Medulla oblongata (tissue), 1 donor: ENCODE results near the gene TMEM209.
"Not testable (repeated sequence)": the region's sequence is repeated elsewhere in the genome, so short reads cannot be mapped to it uniquely, and the experiment has no call there.

ENCODE experiments used
- DNase-seq: peaks from one replicate; pipeline ENCODE4 v3.0.0-alpha.2; 2015; ENCODE audit errors: extremely low spot score

TMEM209 gene

DNA sequence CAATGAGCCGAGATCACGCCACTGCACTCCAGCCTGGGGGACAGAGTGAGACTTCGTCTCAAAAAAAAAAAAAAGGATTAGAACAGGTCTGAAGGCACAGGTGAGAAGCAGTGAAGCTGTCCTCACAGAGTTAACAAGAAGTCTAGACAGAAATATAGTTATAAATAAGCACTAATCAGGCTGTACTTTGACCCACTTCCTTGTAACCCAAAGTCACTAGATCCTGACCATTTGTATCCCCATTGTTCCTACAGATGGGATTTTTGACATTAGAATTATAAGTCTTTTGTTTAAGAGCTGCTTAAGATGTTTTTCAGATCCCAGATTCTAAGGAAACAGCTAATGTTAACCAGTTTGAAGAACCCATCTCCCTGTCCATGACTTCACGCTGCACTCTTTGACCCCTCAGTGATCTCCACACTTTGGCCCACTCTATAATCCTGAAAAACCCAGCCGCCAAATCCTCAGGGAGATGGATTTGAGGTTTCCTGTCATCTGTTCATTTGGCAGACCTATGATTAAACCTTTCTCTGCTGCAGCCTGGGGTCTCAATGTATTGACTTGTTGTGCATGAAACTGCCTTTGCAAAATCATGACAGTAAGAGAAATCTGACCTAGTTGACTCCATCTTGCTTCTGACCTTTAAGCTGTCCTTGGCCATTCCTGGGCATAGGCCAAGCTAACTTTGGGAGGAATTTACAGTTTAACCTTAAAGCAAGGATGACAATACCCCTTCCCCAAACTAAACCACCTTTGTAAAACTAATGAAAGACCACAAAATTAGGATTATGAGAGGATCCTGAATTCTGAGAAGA, 13.8 kb upstream of the TMEM209 start:
- no peak for DNase-seq

DNA sequence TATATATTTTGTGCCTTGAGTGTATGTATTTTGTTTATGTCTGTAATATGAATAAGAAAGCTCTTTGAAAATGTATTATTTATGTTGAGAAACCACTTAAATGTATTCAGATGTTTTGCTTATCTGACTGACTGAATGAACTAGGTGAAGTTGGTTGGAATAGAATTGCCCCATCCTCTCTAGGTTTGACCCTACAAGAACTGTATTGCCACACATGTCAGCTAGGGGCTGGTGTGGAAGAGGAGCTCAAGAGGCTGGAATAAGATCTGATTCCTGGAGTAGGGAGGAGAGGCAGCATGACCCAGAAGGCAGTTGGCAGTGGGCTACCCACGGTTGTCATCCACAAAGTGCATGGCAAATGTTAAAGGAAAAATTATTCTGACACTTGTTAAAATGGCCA, 11.5 kb upstream of the TMEM209 start:
- no peak for DNase-seq

DNA sequence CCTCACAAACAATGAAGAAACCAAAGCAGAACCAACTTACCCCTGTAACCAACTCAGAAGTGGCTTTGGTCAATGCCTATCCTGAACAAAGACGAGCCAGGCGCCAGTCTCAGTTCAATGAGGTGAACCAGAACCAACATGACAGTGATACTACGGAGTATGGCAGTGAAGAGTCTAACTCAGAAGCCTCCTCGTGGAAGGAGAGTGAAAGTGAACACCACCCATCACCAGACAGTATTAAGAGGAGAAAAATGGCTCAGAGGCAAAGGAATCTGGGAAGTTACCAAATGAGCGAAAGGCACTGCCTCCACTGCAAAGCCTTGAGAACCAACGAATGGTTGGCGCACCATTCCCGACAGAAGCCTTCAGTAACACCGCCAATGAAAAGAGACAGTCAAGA, 10.8 kb upstream of the TMEM209 start:
- no peak for DNase-seq

DNA sequence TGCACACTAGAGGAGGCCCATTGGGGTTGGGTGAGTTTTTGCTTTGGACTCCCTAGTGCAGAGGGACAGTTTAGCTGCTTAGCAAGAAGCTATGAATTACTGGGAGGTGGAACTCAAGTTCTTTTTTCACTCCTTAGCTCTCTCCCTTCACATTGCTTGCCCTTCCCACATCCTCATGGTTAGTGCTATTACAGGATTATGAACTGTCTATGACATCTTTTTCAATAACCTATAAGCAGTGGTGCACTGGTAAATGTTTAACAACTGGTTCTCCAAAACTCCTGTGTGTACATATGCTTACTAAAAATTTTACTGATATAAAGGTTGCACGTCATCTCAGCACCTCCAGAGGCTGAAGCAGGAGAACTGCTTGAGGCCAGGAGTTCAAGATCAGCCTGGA, 8.6 kb upstream of the TMEM209 start:
- no peak for DNase-seq

DNA sequence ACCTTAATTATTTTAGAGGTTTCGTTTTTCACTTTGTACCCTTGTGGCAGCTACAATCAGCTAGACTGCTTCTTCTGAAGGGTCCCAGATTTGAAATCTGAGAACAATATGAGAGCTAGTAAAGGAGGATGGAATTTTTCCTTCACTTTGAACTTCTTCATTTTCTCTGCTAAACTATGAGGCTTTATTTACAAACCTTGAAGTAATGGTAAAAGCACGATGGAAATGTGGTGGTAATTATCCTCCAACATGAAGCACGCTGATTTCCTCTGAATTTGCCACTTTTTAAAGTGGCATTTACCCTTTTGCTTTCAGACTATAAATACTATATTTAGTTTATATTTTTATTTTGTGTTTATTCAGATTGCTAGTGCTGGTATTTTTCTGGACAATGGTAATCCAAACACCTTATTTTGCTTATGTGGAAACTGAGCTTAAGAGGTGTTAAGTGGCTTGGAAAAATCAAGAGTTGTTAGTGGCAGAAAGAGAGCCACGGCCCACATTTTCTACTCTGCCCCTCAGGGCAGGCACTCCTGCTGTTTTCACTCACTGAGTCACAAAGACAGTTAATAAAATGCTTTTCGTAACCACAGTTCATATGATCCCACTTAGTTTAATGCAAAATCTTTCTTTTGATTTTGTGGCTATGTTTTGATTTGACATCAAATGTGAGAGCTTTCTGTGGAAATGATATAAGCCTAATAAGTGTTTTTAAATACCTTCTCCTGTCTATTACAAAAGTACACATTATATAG, 5.2 kb upstream of the TMEM209 start:
- DNase-seq: no peak

DNA sequence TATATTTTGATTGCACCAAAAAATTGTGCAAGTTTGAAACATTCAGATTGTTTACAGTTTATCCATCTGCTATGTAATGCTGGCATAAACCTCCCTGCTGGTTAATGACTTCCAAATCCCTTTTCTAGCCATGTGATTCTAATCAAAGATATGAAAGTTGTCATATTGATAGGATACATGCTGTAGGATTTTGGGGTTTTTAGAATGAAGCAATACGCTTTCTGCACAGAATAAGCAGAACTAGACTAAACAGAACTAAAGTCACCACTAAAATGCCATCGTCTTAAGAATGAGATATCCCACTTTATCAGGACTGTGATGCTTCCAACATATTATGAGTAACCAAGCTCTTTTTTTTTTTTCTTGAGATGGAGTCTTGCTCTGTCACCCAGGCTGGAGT, 3.3 kb upstream of the TMEM209 start:
- DNase-seq: no peak

DNA sequence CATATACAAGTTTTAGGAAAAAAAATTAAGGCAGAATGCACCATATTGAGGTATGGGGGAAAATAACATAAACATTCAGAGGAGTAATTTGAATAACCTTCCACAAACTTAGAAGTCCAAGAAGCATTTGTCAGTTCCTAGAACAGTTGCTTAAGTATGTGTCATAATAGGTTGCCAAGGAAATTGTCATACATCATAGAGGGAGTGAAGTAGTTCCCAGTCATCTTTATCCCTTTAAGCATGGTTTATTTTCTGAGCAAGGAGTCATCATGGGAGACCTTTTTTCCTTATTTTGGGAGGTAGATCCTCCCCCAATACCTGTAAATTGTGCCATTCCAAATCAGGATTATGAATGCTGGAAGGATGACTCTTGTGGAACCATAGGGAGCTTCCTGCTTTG, 2.4 kb upstream of the TMEM209 start, which contains the start of gene SSMEM1:
Gene SSMEM1 (plus strand): TSS at position 219 of the 400 bp plus-strand sequence. CDS start 51 bp downstream, at position 270.
- no peak for DNase-seq

DNA sequence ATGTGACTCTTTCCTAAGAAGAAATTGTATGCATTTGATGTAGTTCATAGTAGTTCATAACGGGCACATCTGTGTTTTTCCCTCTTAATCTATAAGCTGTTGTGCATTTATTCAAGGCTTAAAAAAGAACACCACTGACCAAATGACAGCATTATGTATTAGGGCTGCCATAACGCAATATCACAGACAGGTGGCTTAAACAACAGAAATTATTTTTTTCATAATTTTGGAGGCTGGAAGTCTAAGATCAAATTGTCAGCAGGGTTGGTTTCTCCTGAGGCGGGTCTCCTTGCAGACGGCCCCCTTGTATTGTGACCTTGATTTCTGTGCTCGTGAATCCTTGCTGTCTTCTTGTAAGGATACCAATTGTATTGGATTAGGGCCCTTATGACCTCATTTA, 1.8 kb upstream of the TMEM209 start:
- no peak for DNase-seq

DNA sequence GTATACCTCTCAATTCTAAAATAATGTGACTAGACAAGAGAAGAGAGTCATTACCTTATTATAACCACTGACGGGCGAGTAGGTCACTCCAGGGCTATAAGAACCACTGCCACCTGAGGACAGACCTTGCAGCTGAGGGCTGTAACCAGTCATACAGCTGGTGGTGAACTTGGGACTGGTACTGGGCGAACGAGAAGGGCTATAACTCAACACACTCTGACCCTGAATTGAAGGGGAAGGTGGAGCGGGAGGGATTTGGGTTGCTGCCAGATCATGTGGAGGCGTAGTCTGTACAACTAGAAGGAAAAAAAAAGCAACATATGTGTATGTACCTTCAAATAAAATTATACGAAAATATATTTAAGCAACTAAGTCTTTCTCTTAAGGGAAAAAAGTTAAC, 3.4 kb downstream of the TMEM209 start:
- no peak for DNase-seq

DNA sequence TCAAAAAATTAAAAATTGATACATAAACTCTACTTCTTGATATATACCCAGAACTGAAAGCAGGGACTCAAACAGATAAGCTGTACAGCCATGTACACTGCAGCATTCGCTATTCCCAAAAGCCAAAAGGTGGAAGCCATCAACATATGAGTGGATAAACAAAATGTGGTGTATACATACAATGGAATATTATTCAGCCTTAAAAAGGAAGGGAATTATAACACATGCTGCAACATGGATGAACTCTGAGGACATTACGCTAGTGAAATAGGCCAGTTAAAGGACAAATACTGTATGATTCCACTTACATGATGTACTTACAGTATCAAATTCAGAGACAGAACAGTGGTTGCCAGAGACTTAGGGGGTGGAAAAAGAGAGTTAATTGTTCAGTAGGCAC, 8.1 kb downstream of the TMEM209 start:
- DNase-seq: no peak

DNA sequence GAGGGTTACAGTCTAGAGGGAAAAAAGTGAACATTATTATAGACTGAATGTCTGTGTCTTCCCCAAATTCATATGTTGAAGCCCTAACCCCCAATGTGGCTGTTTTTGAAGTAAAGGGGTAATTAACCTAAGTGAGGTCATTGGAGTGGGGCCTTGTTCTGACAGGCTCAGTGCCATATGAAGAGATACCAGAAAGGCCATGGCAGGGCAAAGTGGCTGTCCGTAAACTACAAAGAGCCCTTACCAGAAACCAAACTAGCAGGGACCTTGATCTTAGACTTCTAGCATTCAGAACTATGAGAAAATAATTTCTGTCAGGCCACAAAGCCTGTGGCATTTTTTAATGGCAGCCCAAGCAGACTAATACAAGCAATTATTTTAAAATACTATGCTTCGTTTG, 8.7 kb downstream of the TMEM209 start:
- DNase-seq: no peak

DNA sequence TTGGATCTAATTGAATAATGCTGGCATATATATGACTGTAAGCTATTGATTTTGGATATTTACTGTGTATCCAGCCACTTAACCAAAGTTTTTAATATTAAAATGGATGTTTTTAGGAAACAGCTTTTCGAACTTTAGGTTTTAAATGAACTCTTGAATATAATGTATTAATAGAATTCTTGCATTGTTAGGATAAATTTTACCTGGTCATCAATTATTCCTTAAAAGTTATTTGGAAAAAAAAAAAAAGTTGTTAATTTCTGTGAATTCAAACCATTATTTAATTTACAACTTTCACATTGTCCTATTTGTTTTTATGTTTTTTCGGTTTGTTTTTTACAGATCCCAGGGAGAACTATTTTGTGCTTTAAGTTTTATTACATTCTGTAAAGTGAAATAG, 9.8 kb downstream of the TMEM209 start:
- DNase-seq: no peak

DNA sequence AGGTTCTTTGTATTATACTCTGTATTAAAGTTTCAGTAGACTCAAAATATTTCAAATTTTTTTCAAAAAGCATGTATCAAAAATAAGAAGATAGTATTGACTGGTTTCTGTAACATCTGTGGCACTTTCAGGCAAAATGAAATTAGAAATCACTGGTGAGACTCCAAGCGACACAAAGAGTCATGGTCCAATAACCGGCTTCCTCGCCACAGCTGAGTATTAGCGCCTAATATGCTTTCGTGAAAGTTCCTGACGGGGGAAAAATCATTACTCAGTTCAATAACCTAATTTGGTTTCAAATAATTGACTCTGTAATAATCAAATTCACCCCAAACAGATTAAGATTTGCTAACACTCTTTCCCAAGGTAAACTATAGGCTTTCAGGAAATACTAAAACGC, 13.4 kb downstream of the TMEM209 start:
- DNase-seq: no peak

DNA sequence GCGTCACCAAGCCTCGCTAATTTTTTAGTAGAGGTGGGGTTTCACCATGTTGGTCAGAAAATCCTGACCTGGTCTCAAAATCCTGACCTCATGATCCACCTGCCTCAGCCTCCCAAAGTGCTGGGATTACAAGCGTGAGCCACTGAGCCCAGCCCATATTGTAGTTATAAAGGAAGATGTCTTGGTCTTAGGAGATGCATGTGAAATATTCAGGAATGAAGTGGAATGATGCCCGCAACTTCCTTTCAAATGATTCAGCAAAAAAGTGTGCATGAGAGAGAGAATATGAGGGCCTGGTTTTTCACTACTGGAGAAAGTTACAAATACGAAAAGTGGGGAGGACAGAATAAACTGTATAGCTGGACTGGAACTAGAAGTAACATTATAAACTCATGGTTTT, 15.9 kb downstream of the TMEM209 start:
- DNase-seq: no peak

DNA sequence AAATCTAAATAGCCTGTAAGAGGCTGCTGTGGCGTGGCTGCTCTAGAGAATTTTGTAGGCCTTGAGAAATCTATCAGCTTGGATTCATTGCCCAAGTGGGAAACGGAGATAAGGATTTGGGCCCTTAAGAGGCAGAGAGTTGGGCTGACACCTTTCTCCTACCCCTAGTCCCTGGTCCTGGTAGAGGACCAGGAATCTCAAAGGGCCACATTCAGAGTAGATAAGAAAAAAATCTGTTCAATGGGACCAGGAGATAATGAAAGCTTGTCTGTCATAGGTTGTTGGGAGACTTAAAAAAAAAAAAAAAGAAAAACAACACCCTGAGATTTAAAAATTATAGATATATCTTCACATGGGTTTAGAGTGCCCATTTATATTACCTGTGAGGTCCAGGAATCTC, 17.8 kb downstream of the TMEM209 start:
- no peak for DNase-seq

DNA sequence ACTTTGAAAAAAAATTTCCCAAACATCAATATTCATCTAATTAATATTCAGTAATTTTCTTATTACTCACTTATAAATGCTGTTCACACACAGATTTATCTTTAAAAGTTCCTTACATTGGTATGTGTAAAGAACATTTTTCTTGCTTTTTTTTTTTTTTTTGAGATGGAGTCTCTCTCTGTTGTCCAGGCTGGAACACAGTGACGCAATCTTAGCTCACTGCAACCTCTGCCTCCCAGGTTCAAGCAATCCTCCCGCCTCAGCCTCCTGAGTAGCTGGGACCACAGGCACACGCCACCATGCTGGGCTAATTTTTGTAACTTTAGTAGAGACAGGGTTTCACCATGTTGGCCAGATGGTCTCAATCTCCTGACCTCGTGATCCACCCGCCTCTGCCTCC, 20.9 kb downstream of the TMEM209 start:
- not testable (repeated sequence) for DNase-seq

DNA sequence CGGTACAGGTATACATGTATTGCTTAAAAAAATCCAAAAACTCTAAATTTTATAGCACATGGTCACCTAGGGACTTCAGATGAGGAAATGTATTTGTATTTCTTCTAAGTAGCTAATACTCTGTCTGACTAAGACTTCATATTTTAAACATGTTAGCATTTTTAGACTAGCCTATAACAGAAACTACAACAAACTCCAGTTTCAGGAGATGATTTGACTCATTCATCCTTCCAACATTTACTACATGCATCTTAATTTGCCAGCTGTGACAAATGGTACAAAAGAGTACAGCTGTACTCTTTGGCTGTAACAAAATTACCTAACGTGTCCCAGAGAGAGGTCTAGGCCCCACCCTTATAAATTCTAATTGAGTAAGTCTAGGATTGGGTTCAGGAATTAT, 22.2 kb downstream of the TMEM209 start:
- DNase-seq: no peak

DNA sequence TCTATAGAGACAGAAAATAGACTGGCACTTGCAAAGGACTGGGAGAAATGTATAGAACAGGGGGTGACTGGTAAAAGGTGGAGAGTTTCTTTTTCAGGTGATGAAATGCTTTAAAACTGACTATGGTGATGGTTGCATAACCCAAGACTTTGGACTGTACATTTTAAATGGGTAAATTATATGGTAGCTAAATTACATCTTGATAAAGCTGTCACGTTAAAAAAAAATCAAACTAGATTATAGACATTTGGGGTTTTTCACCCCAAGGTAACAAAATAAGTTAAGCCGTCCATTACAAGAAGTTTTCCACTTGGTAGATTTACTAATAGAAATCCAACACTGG, 24.0 kb downstream of the TMEM209 start:
- DNase-seq: no peak

DNA sequence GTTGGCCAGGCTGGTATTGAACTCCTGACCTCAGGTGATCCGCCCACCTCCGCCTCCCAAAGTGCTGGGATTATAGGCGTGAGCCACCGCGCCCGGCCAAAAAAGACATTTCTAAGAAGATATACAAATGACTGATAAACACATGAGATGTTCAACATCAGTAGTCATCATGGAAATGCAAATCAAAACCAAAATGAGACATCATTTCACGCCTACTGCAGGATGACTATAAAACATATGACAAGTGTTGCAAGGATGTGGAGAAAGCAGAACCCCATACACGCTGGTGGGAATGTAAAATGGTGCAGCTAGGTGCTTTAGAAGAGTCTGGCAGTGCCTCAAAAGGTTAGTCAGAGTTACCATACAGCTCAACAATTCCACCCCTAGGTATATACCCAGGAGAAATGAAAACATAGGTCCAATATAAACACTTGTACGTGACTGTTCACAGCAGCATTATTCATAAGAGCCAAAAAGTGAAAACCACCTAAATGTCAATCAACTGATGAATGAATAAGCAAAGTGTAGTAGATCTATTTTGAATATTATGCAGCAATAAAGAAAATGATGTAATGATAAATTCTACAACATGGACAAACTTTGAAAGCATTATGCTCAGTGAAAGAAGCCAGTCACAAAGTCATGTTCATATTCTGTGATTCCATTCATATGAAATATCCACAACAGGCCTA, 24.5 kb downstream of the TMEM209 start:
- DNase-seq: no peak

DNA sequence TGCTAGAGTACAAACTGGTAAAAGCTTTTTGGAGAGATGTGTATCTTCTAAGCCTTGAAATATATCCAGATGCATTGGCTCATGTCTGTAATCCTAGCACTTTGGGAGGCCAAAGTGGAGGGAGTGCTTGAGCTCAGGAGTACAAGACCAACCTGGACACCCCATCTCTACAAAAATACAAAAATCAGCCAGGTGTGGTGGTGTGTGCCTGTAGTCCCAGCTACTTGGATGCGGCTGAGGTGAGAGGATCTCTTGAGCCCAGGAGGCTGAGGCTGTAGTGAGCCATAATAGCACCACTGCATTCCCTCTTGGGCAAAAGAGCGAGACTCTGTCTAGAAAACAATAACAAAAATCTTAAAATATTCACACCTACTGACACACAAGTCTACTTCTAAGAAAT, 25.6 kb downstream of the TMEM209 start:
- no peak for DNase-seq

DNA sequence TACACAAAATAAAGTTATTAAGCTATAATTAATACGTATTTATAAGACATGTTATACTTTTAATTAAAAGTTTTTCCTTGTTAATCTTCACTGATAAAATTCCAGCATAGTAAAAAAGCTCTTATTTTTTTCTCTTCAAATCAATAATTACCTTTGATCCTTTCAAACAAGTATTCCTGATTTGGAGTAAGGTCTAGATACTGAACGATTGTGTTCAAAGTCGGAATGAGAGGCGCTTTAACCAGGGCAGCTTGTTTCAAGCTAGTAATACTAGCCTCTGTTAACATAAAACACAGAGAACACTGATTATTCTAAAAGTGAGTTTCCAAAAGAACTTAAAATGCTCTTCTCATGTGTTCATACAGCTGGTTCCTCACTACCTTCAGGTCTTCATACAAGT, 27.0 kb downstream of the TMEM209 start:
- no peak for DNase-seq

DNA sequence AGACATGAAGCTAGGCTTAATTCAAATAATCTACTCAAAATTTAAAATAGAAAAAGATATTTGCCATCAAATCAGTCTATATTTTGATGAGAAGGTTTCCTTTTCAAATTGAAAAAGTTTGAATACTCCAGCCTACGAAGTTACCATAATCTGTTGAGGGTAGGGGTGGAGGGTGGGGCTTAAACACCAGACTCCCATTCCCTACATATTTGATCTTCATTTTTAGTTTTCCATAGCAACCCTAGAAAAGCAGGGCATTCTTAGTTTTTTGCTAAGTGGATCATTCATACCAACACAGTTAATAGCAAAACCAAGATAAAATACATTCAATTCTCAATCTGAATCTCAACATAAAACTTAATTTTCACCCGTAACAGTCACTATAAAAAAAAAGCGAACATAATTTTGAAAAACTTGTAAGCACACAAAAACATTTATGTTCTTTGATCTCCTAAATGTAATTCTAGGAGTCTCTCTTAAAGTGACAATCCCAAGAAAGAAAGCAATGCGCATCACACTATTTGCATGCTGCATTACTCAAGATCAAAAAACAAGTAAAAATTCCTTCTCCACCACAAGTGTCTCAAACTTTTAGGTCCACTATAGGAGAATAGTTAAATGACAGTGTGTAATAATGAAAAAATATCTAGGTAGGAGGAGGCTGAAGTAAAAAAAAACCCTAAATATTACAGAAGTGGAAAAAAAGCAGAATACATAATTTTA, 30.8 kb downstream of the TMEM209 start:
- no peak for DNase-seq
